Gastrocnemius medialis (tissue), 4 donors: ENCODE measurements around the gene TCEA2.

Source experiments
- CTCF ChIP-seq, 5 experiments: fragments of 450-650 bp in 3 of 5; fragments of 200-600 bp in 2 of 5; sonication (generic) in 2 of 5; IDR thresholded peaks in 4 of 5; conservative IDR thresholded peaks in 1 of 5; 1 replicate in 4 of 5; 2 replicates in 1 of 5; pipeline ENCODE4 v1.5.1; 2016 to 2019; ENCODE audit warnings: antibody characterized with exemption in 5 of 5, mild to moderate bottlenecking in 3 of 5, moderate library complexity in 3 of 5
- POLR2A ChIP-seq, 2 donors: fragments of 450-650 bp; IDR thresholded peaks; one replicate each; pipeline ENCODE4 v1.6.1; 2017; ENCODE audit warnings: antibody characterized with exemption in 2 of 2, mild to moderate bottlenecking in 2 of 2, moderate library complexity in 2 of 2

- no peak for TF ChIP-seq CTCF (IDR thresholded peaks at IDR 0.05 in 4 of 5, conservative IDR thresholded peaks at IDR 0.05 in 1 of 5)
- TF ChIP-seq POLR2A (IDR thresholded peaks at IDR 0.05): no peak
Observed at GRCh38 chr20:64070244-64070993, 7.4 kb downstream of the TCEA2 start.
